ENCODE data around the gene NID2.

- TF ChIP-seq, protein P1, sequence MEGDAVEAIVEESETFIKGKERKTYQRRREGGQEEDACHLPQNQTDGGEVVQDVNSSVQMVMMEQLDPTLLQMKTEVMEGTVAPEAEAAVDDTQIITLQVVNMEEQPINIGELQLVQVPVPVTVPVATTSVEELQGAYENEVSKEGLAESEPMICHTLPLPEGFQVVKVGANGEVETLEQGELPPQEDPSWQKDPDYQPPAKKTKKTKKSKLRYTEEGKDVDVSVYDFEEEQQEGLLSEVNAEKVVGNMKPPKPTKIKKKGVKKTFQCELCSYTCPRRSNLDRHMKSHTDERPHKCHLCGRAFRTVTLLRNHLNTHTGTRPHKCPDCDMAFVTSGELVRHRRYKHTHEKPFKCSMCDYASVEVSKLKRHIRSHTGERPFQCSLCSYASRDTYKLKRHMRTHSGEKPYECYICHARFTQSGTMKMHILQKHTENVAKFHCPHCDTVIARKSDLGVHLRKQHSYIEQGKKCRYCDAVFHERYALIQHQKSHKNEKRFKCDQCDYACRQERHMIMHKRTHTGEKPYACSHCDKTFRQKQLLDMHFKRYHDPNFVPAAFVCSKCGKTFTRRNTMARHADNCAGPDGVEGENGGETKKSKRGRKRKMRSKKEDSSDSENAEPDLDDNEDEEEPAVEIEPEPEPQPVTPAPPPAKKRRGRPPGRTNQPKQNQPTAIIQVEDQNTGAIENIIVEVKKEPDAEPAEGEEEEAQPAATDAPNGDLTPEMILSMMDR (IDR thresholded peaks at IDR 0.05) = no peak
- TF ChIP-seq GABPA (IDR thresholded peaks at IDR 0.05; ENCODE audit: low read depth) (no peak), MXI1 (IDR thresholded peaks at IDR 0.05; ENCODE audit: low read depth, low read length) (no peak), EP300 (IDR thresholded peaks at IDR 0.05; ENCODE audit: borderline replicate concordance in 1 of 2, low read depth in 1 of 2, low read length in 1 of 2) (no peak), TAF1 (IDR thresholded peaks at IDR 0.05; ENCODE audit: borderline replicate concordance, low read depth, low read length) (no peak), EZH2phosphoT487 (IDR thresholded peaks at IDR 0.05; ENCODE audit: borderline replicate concordance, low read depth) (no peak)
Observed at GRCh38 chr14:52023518-52023917, 45.3 kb downstream of the NID2 start.

All from SK-N-SH (cell line).